Cortex of kidney (tissue), 1 donor: ENCODE data around the gene FAM107A.

Source experiments
- DNase-seq: peaks from one replicate; lab custom pipeline; 2025; lab: John Stamatoyannopoulos, UW

FAM107A gene

GRCh38 chr3:58577269-58577821 lies at the start of gene FAM107A:
TSS of gene FAM107A (minus strand) at chr3:58577391. CDS start at chr3:58569860, 7,531 bp downstream.
- DNase-seq, result no peak

- no peak for DNase-seq
Measured at GRCh38 chr3:58625196-58625824, 48.1 kb upstream of the FAM107A start.

- no peak for DNase-seq
Measured at GRCh38 chr3:58624550-58624949, 47.4 kb upstream of the FAM107A start.

- DNase-seq, result no peak
Measured at GRCh38 chr3:58623961-58624360, 46.8 kb upstream of the FAM107A start.

- no peak for DNase-seq
Measured at GRCh38 chr3:58623478-58623877, 46.3 kb upstream of the FAM107A start.

GRCh38 chr3:58622892-58623291 lies 45.7 kb upstream of the FAM107A start:
- DNase-seq, result no peak

- DNase-seq, result no peak
Measured at GRCh38 chr3:58622436-58622835, 45.2 kb upstream of the FAM107A start.

GRCh38 chr3:58621086-58621830 lies 44.1 kb upstream of the FAM107A start:
- DNase-seq, result no peak

- no peak for DNase-seq
Measured at GRCh38 chr3:58620421-58620820, 43.2 kb upstream of the FAM107A start.

- DNase-seq, result no peak
Measured at GRCh38 chr3:58617338-58617761, 40.2 kb upstream of the FAM107A start.

GRCh38 chr3:58613236-58614132 lies 36.3 kb upstream of the FAM107A start:
- no peak for DNase-seq

GRCh38 chr3:58612830-58613229 lies 35.6 kb upstream of the FAM107A start:
- no peak for DNase-seq

GRCh38 chr3:58609990-58610389 lies 32.8 kb upstream of the FAM107A start:
- DNase-seq, result no peak

- no peak for DNase-seq
Measured at GRCh38 chr3:58608648-58609047, 31.5 kb upstream of the FAM107A start.

GRCh38 chr3:58607816-58608215 lies 30.6 kb upstream of the FAM107A start:
- DNase-seq, result no peak

- DNase-seq, result no peak
Measured at GRCh38 chr3:58606693-58607092, 29.5 kb upstream of the FAM107A start.

GRCh38 chr3:58604031-58604430 lies 26.8 kb upstream of the FAM107A start:
- DNase-seq, result no peak

GRCh38 chr3:58603606-58604005 lies 26.4 kb upstream of the FAM107A start:
- DNase-seq, result no peak

- DNase-seq, result no peak
Measured at GRCh38 chr3:58597770-58598310, 20.6 kb upstream of the FAM107A start.

GRCh38 chr3:58596834-58597518 lies 19.8 kb upstream of the FAM107A start:
- no peak for DNase-seq

- DNase-seq, result no peak
Measured at GRCh38 chr3:58594117-58594516, 16.9 kb upstream of the FAM107A start.
